ENCODE measurements around the gene PRKN. TPM values are rescaled to one million over a fixed set of nuclear protein-coding genes. Genes with fewer than 3 reads are reported as not detected.

The PRKN gene
- polyA plus RNA-seq, 1 donor from 2014 or later, result 1.2 TPM

GRCh38 chr6:161429921-161430490 is 1297.6 kb downstream of the PRKN start:
- H2AFZ ChIP-seq (ENCODE audit: low read depth, low read length), result no peak overlapping the region
- TF ChIP-seq MXI1 (conservative IDR thresholded peaks at IDR 0.05; ENCODE audit: poor library complexity, severe bottlenecking) (no peak), RAD21 (conservative IDR thresholded peaks at IDR 0.05) (peak; percentile 28)
- TF ChIP-seq, protein P1, sequence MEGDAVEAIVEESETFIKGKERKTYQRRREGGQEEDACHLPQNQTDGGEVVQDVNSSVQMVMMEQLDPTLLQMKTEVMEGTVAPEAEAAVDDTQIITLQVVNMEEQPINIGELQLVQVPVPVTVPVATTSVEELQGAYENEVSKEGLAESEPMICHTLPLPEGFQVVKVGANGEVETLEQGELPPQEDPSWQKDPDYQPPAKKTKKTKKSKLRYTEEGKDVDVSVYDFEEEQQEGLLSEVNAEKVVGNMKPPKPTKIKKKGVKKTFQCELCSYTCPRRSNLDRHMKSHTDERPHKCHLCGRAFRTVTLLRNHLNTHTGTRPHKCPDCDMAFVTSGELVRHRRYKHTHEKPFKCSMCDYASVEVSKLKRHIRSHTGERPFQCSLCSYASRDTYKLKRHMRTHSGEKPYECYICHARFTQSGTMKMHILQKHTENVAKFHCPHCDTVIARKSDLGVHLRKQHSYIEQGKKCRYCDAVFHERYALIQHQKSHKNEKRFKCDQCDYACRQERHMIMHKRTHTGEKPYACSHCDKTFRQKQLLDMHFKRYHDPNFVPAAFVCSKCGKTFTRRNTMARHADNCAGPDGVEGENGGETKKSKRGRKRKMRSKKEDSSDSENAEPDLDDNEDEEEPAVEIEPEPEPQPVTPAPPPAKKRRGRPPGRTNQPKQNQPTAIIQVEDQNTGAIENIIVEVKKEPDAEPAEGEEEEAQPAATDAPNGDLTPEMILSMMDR (IDR thresholded peaks at IDR 0.05; ENCODE audit: poor library complexity, severe bottlenecking), result peak; percentile 22
- H3F3A ChIP-seq (ENCODE audit: insufficient read depth, low read length, poor library complexity, severe bottlenecking), result no peaks in the 10 kb centered on the region
- no peaks in the 10 kb centered on the region for H3K9me2 ChIP-seq (ENCODE audit: insufficient read depth, low read length)
- no peak overlapping the region for H3K9ac ChIP-seq (ENCODE audit: low read length)
- no peaks in the 10 kb centered on the region for H3K27me3 ChIP-seq (ENCODE audit: insufficient read depth, low read depth, low read length)
- no peak overlapping the region for H3K4me3 ChIP-seq (ENCODE audit: low read length)
- H4K20me1 ChIP-seq (ENCODE audit: insufficient read depth), result no peaks in the 10 kb centered on the region
- no peak overlapping the region for H3K4me2 ChIP-seq (ENCODE audit: low read length)
- H3K9me3 ChIP-seq (ENCODE audit: low read length), result no peaks in the 10 kb centered on the region
- no peaks in the 10 kb centered on the region for H3K36me3 ChIP-seq (ENCODE audit: insufficient read depth, low read length)
- H3K79me2 ChIP-seq (replicated peaks; ENCODE audit: insufficient read depth, low read length), result no peaks in the 10 kb centered on the region
- H3K27ac ChIP-seq (ENCODE audit: low read length), result no peak overlapping the region

DNA sequence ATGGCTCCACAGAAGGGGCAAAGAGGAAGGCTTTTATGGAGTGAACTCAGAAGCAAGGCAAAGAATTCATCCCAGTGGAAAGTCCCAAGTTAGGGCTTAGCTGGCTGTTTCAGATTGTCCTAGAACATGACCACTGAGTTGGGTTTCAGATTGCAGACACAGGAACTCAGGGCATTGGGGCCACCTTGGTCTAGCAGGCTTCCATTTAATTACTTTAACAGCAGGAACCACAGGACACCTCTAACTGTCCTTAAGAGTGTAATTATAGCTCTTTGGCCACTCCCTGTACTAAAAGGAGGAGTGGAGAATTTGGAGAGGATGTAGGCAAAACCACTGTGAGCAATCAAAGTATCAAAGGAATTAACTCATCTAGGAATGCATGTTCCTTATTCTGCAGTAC is 1303.1 kb downstream of the PRKN start:
- Histone ChIP-seq H4K20me1 (ENCODE audit: insufficient read depth) (no peaks in the 10 kb centered on the region), H3K9me2 (ENCODE audit: insufficient read depth, low read length) (no peaks in the 10 kb centered on the region), H3K27me3 (ENCODE audit: insufficient read depth, low read depth, low read length) (no peaks in the 10 kb centered on the region), H3K4me3 (ENCODE audit: low read length) (no peak overlapping the region), H3K27ac (ENCODE audit: low read length) (no peak overlapping the region), H3K9ac (ENCODE audit: low read length) (no peak overlapping the region), H2AFZ (ENCODE audit: low read depth, low read length) (no peak overlapping the region), H3K9me3 (ENCODE audit: low read length) (no peaks in the 10 kb centered on the region), H3K4me2 (ENCODE audit: low read length) (no peak overlapping the region), H3K79me2 (replicated peaks; ENCODE audit: insufficient read depth, low read length) (no peaks in the 10 kb centered on the region), H3K36me3 (ENCODE audit: insufficient read depth, low read length) (no peaks in the 10 kb centered on the region), H3F3A (ENCODE audit: insufficient read depth, low read length, poor library complexity, severe bottlenecking) (no peaks in the 10 kb centered on the region)
- TF ChIP-seq EP300 (conservative IDR thresholded peaks at IDR 0.05; ENCODE audit: poor library complexity, severe bottlenecking) (no peak), EZH2 (IDR thresholded peaks at IDR 0.05; ENCODE audit: borderline replicate concordance, insufficient read depth, low read length, poor library complexity, severe bottlenecking) (no peak), POLR2AphosphoS5 (IDR thresholded peaks at IDR 0.05) (no peak), REST (IDR thresholded peaks at IDR 0.05; ENCODE audit: borderline replicate concordance) (no peak), TAF1 (IDR thresholded peaks at IDR 0.05; ENCODE audit: low read depth) (no peak), SMC3 (conservative IDR thresholded peaks at IDR 0.05; ENCODE audit: poor library complexity) (no peak), MXI1 (conservative IDR thresholded peaks at IDR 0.05; ENCODE audit: poor library complexity, severe bottlenecking) (no peak), RAD21 (conservative IDR thresholded peaks at IDR 0.05) (no peak)
- TF ChIP-seq, protein P1 (IDR thresholded peaks at IDR 0.05; ENCODE audit: poor library complexity, severe bottlenecking), result no peak

Data from neural cell (in vitro differentiated cells).